HepG2 (cell line): ENCODE data around the gene GIPC1. TPM values are rescaled to one million over a fixed set of nuclear protein-coding genes. Genes with fewer than 3 reads are reported as not detected.

ENCODE experiments used
- ARHGAP35 ChIP-seq: sonication (generic); formaldehyde crosslinking; IDR thresholded peaks from 2 replicates; pipeline ENCODE4 v1.9.0; 2022; ENCODE audit warnings: mild to moderate bottlenecking, inconsistent platforms, moderate library complexity, missing genetic modification reagents, borderline replicate concordance
- FOSL1 ChIP-seq: sonication (generic); formaldehyde crosslinking; IDR thresholded peaks from 2 replicates; pipeline ENCODE4 v1.9.0; 2021; ENCODE audit warnings: missing genetic modification reagents, borderline replicate concordance
- NCOA2 ChIP-seq: sonication (generic); formaldehyde crosslinking; IDR thresholded peaks from 2 replicates; pipeline ENCODE4 v1.8.0; 2022; ENCODE audit warnings: inconsistent platforms
- PCBP2 ChIP-seq: fragments of 200-400 bp; formaldehyde crosslinking; optimal IDR thresholded peaks from 2 replicates; pipeline ENCODE3; 2018; ENCODE audit warnings: low read length, low read depth; ENCODE audit not compliant: poor library complexity, severe bottlenecking
- RAD21 ChIP-seq: fragments of 450-650 bp; formaldehyde crosslinking; IDR thresholded peaks from 2 replicates; pipeline ENCODE4 v1.5.0; 2020; ENCODE audit warnings: mild to moderate bottlenecking
- RAD51 ChIP-seq: fragments of 450-650 bp; IDR thresholded peaks from 2 replicates; pipeline ENCODE4 v1.6.1; 2016; ENCODE audit warnings: borderline replicate concordance
- RFX3 ChIP-seq: IDR thresholded peaks from 2 replicates; pipeline ENCODE4 v1.6.1; 2016; ENCODE audit warnings: missing biosample characterization, missing genetic modification reagents
- SALL1 ChIP-seq: sonication (generic); formaldehyde crosslinking; IDR thresholded peaks from 2 replicates; pipeline ENCODE4 v1.8.0; 2022; ENCODE audit warnings: mild to moderate bottlenecking, missing genetic modification reagents
- XRCC5 ChIP-seq: fragments of 200-400 bp; formaldehyde crosslinking; optimal IDR thresholded peaks from 2 replicates; pipeline ENCODE3; 2017; ENCODE audit warnings: mild to moderate bottlenecking, low read length
- ZFP1 ChIP-seq: IDR thresholded peaks from 2 replicates; pipeline ENCODE4 v1.6.1; 2016
- ZFP36L2 ChIP-seq: sonication (generic); formaldehyde crosslinking; IDR thresholded peaks from 2 replicates; pipeline ENCODE4 v1.4.0; 2020; ENCODE audit warnings: missing genetic modification reagents
- ZMAT3 ChIP-seq: sonication (generic); formaldehyde crosslinking; conservative IDR thresholded peaks from 2 replicates; pipeline ENCODE4 v1.7.0; 2021; ENCODE audit warnings: missing genetic modification reagents
- ZNF264 ChIP-seq: sonication (generic); formaldehyde crosslinking; IDR thresholded peaks from 2 replicates; pipeline ENCODE4 v1.4.0; 2020; ENCODE audit warnings: missing genetic modification reagents
- ZNF546 ChIP-seq: sonication (generic); formaldehyde crosslinking; conservative IDR thresholded peaks from 2 replicates; pipeline ENCODE4 v1.8.1; 2023; ENCODE audit warnings: mild to moderate bottlenecking, missing genetic modification reagents
- ZNF607 ChIP-seq: sonication (generic); formaldehyde crosslinking; IDR thresholded peaks from 2 replicates; pipeline ENCODE4 v1.5.1; 2020; ENCODE audit warnings: missing genetic modification reagents, mild to moderate bottlenecking, borderline replicate concordance
- ZNF674 ChIP-seq: sonication (generic); formaldehyde crosslinking; IDR thresholded peaks from 2 replicates; pipeline ENCODE4 v1.5.0; 2020; ENCODE audit warnings: low read depth, mild to moderate bottlenecking, missing genetic modification reagents
- ZSCAN21 ChIP-seq: sonication (generic); formaldehyde crosslinking; IDR thresholded peaks from 2 replicates; pipeline ENCODE4 v1.8.0; 2022; ENCODE audit warnings: mild to moderate bottlenecking, missing genetic modification reagents, moderate library complexity, borderline replicate concordance
- polyA plus RNA-seq, 8 experiments: library from polyadenylated mRNA; depleted of rRNA in 3 of 8; stranded (reverse) in 7 of 8; unstranded in 1 of 8; fragments of >200 nt; fragmentation: Illumina TruSeq in 4 of 8; extraction: Trizol in 4 of 8; gene quantifications; 2 replicates each; pipeline versions ENCODE4 v1.2.1 to v1.2.3, GENCODE V29; 2011 to 2016; ENCODE audit warnings: low read depth in 4 of 8, missing spikeins in 1 of 8, mixed read lengths in 1 of 8; ENCODE audit not compliant: insufficient read depth in 1 of 8
- total RNA-seq, 5 experiments: library from RNA; depleted of rRNA; stranded (reverse); fragments of >200 nt; fragmentation: Illumina TruSeq; extraction: Trizol; gene quantifications; 2 replicates each; pipeline ENCODE4 v1.2.3, GENCODE V29; 2016; ENCODE audit warnings: low read depth in 1 of 5
- TF ChIP-seq, protein P1 (sequence below): sonication (generic); formaldehyde crosslinking; IDR thresholded peaks from 2 replicates; pipeline ENCODE4 v1.4.0; 2020; ENCODE audit warnings: missing genetic modification reagents; ENCODE audit errors: not compliant biosample characterization
- TF ChIP-seq, protein P2 (sequence below): IDR thresholded peaks from 2 replicates; pipeline ENCODE4 v1.6.1; 2016; ENCODE audit warnings: mild to moderate bottlenecking, missing biosample characterization, missing genetic modification reagents
- TF ChIP-seq, protein P3 (sequence below): sonication (generic); formaldehyde crosslinking; IDR thresholded peaks from 2 replicates; pipeline ENCODE4 v1.8.1; 2023; ENCODE audit warnings: mild to moderate bottlenecking, inconsistent platforms, moderate library complexity, missing genetic modification reagents, borderline replicate concordance

GIPC1 gene
- total and polyA plus RNA-seq, 2 of the 13 experiments (the other 11 are each of a cell fraction or from before 2014, with no cell fraction given) = 27.1 to 48.1 TPM

DNA sequence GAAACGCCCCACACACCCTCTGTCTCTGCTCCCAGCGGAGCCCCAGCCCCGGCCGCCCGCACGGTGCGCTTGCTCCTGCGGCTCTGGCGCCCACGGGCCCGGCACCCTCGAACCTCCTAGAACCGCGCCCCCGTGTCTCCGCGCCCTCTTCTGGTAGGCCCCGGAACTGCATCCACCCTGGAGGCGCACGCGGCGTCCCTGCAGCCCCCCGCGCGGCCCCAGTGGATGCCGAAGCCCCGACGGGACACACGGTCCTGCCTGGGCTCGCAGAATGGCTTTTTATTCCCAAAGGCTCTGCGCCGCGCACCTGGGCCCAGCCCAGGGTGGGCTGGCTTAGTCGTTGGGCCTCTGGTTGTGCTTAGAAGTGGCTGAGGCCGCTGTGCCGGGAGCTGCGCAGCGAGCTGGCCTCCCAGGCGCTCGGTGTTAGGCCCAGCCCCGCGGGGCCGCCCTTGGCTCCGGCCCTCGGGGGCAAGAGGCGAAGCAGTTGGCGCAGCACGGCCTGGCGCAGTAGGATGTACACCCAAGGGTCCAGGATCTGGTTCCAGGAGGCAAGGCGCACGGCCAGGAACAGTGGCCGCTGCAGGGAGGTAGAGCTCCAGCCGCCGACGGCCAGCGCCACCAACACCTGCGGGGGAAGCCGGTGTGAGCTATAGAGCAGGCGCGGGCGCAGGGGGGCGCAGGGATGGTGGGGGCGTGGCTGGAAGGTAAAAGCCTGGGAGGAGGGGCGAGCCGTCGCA lies 23.6 kb downstream of the GIPC1 start (continued):
- TF ChIP-seq ZNF674 (CRISPR knock-in tag) = no peak
- TF ChIP-seq RFX3 (CRISPR knock-in tag) = no peak
- no peak for TF ChIP-seq FOSL1 (CRISPR knock-in tag)
- no peak for TF ChIP-seq ZNF546
- TF ChIP-seq RAD51 = no peak
- no peak for TF ChIP-seq ZFP36L2 (CRISPR knock-in tag)
- no peak for TF ChIP-seq ZSCAN21 (CRISPR knock-in tag)
- peak; percentile 23; the same call in 1 of the 2 replicates for TF ChIP-seq SALL1 (CRISPR knock-in tag)
- TF ChIP-seq ARHGAP35 (CRISPR knock-in tag) = no peak
- no peak for TF ChIP-seq ZNF607 (CRISPR knock-in tag)
- peak; percentile 77 for TF ChIP-seq XRCC5
- TF ChIP-seq NCOA2 (CRISPR knock-in tag) = no peak
- TF ChIP-seq, protein P1, sequence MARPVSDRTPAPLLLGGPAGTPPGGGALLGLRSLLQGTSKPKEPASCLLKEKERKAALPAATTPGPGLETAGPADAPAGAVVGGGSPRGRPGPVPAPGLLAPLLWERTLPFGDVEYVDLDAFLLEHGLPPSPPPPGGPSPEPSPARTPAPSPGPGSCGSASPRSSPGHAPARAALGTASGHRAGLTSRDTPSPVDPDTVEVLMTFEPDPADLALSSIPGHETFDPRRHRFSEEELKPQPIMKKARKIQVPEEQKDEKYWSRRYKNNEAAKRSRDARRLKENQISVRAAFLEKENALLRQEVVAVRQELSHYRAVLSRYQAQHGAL (CRISPR knock-in tag) = no peak
- no peak for TF ChIP-seq ZMAT3 (CRISPR knock-in tag)
- peak; percentile 73 for TF ChIP-seq RAD21 (CRISPR knock-in tag)
- TF ChIP-seq ZFP1 (CRISPR knock-in tag) = no peak
- no peak for TF ChIP-seq ZNF264 (CRISPR knock-in tag)
- TF ChIP-seq PCBP2 = no peak
- TF ChIP-seq, protein P2, sequence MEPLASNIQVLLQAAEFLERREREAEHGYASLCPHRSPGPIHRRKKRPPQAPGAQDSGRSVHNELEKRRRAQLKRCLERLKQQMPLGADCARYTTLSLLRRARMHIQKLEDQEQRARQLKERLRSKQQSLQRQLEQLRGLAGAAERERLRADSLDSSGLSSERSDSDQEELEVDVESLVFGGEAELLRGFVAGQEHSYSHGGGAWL (CRISPR knock-in tag) = no peak
- TF ChIP-seq, protein P3, sequence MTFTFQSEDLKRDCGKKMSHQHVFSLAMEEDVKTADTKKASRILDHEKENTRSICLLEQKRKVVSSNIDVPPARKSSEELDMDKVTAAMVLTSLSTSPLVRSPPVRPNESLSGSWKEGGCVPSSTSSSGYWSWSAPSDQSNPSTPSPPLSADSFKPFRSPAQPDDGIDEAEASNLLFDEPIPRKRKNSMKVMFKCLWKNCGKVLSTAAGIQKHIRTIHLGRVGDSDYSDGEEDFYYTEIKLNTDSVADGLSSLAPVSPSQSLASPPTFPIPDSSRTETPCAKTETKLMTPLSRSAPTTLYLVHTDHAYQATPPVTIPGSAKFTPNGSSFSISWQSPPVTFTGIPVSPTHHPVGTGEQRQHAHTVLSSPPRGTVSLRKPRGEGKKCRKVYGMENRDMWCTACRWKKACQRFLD (CRISPR knock-in tag) = no peak
